HuH-7 (cell line): ENCODE data around the gene CMTM5.

Experiments
- DNase-seq: peaks from one replicate; pipeline ENCODE4 v3.0.0; 2011; ENCODE audit warnings: low spot score

Gene CMTM5

GRCh38 chr14:23358042-23358441 is 18.8 kb upstream of the CMTM5 start:
- no peak for DNase-seq

DNA sequence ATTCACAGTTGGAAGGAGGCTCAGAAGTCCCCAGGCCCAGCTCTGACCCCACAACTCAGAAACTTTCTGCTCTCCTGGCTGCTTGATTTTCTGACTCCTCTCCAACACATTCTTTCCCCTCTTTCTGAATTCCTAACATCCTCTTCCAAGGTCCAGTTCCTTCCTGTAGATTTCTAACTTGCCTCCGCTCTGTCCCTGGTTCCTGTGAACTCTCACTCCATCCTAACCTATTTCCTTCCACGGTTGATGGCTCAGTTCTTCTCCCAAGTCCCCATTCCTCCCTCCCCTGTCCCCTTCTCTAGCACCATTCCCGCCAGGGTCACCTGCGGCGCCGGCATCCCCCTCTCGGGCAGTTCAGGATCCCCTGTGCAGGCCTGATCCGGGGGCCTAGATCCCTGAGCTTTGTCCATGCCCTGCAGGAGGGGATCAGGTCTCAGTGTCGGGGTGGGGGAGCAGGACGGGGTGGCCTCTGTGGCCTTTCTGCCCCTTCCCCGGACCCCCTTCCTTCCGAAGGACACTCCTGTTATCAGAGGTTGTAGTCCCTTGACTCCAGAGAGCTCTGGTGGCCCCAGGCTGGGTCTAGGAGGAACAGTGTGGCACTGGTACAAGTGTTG is 18.2 kb upstream of the CMTM5 start:
- no peak for DNase-seq

DNA sequence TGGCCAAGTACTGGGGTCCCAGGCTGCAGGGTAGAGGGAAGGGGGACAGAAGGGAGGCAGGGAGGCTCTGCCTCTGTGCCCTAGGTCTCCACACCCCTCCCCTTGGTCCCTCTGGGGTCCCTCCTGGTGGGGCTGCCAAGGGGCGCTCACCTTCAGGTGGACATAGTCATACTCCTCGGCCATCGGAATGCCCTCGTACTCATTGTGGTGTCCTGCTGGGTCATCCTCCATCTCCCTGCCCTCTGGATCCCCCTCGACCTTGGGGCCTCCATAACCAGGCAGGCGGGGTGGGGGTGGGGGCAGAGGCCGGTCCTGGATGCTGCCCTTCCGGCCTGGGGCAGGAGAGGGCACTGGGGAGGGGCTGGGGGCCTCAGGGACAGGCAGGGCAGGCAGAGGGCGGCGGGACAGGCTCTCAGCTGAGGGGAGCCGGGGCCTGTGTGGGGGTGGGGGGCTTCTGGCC is 17.6 kb upstream of the CMTM5 start:
- no peak for DNase-seq

DNA sequence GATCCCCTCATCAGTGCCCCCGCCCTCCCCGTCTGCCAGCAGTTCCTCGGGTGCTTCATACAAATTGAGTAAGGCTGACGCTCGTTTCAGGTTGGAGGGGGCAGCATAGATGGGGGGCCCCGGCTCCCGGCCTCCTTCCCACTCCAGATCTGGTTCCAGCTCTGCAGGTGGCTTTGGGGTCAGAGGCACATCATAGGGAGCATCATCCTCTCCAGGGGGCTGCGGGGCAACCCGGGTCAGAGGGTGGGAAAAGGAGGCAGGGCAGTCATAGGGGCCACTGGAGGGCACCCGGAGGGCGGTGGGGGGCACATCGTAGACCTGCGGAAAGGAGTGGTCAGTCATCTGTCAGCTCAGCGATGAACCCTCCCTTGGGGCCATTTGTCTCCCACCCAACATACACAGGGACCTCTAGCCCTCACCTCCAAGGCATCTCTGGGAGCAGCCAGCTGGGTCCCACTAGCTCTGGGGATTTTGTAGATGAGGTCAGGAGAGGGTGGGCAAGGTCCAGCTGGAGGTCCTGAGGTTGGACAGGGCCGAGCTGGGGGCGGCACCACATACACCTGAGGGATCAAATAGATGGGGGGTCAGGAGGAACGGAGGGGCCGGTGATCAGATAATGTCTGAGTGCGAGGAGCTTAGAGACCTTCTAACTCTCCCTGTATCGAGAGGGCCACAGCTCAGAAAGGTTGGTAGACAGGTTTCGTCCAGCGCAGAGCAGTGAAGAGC is 17.0 kb upstream of the CMTM5 start:
- no peak for DNase-seq

GRCh38 chr14:23360496-23360895 is 16.4 kb upstream of the CMTM5 start:
- peak; percentile 67 for DNase-seq

DNA sequence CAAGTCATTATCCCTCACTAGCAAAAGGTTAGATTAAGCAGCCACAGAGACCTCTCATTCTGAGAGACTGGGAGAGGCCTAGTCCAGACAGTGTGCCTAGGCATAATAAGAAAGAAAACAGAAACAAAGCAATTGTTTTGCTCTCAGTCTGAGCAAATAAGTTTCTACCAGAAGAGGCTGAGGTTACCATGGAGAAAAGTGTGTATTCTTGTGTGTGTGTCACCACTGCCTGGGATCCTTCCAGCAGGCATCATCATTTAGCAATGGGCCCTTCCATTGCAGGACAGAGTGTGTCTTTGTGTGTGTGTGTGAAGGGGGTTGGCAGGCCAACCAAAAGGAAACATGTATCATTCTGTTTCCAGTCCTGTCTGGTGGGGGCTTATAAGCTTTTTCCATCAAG is 15.5 kb upstream of the CMTM5 start:
- DNase-seq: no peak

- no peak for DNase-seq
These were observed 15.1 kb upstream of the CMTM5 start for GRCh38 chr14:23361763-23362162.

GRCh38 chr14:23362200-23362599 is 14.6 kb upstream of the CMTM5 start:
- peak; percentile 46 for DNase-seq

DNA sequence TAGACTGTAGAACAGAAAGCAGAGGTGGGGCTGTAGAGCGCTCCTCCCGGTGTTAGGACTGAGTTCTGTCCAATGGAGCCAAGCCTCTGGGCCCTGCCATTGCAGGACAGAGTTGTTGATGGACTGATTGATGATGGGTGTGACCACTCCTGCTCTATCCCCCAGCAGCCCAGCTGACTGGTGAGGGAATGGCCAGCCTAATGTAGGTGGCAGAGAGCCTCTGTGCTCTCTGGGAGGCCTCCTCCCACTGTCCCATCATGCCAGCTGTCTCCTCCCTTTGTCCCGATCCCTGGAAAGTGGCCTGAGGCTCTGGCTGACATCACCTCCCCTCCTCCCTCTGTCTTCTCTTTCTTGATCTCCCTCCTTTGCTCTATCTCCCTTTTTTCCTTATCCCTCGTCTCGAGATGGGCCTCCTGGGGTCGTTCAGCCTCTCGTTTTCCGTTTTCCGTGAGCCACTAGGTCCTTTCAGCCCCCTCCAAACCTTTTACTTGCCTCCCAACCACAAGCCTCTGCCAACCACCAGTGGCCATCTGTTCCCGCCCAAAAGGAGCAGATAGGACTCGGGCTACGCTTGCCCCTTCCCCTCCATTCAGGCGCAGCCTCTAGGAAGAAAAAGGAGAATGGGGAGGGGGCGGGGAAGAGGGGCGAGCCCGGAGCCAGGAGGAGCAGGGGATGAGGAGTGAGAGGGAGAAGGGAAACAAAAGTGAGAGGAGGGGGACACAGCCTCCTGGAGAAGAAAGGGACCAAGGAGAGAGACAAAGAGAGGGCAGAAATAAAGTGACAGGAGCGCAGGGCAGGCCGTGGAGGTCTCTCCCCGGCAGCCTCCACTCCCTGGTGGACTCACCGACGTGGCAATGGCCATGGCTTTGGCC is 12.4 kb upstream of the CMTM5 start:
- no peak for DNase-seq

- DNase-seq: no peak
These were observed 11.7 kb upstream of the CMTM5 start, which contains the start of gene EFS for GRCh38 chr14:23365036-23365731. TSS of gene EFS (minus strand) at chr14:23365172. CDS start at chr14:23365025, 147 bp downstream.

GRCh38 chr14:23365732-23366425 is 11.0 kb upstream of the CMTM5 start:
- DNase-seq: no peak

DNA sequence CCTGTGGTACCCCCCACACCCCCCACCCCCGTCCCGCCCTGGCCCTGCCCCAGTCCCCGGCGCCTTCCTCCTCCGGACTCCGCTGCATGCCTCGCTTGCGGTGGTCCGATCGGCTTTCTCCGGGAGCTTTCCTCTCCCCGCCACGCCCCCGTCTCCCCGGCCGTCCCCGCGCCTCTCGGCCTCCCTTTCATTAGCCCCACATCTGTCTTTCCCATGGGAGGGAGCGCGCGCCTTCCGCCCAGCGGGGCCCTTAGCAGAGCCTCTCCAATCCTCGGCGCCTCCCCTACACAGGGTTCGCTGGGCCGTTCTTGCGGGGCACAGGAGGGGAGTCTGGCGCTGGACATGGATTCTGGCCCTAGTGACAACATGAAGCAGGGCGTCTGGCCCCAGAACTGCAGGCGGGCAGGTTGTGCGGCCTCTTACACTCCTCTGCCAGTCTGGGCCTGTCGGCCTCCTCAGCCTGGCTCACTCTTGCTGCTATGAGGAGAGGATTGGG is 10.4 kb upstream of the CMTM5 start:
- DNase-seq: no peak

DNA sequence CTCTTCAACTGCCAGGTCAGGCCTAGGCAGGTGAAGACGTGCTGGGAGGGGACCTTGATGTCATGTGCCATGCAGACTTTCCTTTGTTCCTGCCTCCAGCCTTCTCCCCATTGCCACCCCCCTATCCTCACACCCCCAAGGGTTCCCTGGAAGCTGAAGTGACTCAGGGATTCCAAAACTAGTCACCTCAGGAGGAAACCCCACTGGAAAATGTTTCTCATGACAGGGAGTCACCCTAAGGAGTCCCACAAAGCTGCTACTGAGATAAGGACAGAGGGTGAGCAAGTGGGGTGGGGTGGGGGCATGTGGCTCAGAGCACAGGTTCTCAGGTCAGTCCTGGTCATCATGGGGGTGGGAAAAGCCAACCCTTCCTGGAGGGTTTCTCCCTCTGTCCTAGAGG is 6.6 kb upstream of the CMTM5 start:
- no peak for DNase-seq

- no peak for DNase-seq
These were observed 5.0 kb upstream of the CMTM5 start for GRCh38 chr14:23371865-23372264.

DNA sequence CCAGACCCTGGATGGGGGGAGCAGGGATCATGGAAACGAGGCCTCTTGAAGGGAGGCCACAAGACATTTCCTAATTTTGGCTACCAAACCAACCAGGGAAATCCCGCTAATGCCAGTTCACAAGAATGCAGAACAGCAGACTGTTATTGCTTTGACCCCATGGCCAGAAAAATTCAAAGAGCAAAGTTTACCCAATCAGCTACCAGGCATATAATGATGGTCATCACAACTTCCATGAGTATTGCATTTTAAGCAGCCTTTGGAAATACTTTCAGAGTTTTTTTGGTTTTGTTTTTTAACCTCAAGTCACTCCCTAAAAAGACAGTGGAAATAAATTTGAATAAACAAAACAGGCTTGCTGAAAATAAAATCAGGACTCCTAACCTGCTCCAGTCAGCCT is 4.3 kb upstream of the CMTM5 start, which contains the start of gene IL25:
Gene IL25, plus strand, starts transcription at position 301 of the 400 bp plus-strand sequence.
- no peak for DNase-seq

DNA sequence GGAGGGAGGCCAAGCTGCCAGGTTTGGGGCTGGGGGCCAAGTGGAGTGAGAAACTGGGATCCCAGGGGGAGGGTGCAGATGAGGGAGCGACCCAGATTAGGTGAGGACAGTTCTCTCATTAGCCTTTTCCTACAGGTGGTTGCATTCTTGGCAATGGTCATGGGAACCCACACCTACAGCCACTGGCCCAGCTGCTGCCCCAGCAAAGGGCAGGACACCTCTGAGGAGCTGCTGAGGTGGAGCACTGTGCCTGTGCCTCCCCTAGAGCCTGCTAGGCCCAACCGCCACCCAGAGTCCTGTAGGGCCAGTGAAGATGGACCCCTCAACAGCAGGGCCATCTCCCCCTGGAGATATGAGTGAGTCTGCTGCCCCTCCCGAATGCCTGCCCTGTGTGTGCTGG is 3.8 kb upstream of the CMTM5 start:
- no peak for DNase-seq

DNA sequence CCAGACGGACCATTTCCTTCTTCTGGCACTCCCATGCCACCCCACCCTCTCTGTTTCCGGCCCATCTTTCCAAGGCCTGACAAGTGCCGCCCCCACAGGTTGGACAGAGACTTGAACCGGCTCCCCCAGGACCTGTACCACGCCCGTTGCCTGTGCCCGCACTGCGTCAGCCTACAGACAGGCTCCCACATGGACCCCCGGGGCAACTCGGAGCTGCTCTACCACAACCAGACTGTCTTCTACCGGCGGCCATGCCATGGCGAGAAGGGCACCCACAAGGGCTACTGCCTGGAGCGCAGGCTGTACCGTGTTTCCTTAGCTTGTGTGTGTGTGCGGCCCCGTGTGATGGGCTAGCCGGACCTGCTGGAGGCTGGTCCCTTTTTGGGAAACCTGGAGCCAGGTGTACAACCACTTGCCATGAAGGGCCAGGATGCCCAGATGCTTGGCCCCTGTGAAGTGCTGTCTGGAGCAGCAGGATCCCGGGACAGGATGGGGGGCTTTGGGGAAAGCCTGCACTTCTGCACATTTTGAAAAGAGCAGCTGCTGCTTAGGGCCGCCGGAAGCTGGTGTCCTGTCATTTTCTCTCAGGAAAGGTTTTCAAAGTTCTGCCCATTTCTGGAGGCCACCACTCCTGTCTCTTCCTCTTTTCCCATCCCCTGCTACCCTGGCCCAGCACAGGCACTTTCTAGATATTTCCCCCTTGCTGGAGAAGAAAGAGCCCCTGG is 1.2 kb upstream of the CMTM5 start:
- DNase-seq: no peak

DNA sequence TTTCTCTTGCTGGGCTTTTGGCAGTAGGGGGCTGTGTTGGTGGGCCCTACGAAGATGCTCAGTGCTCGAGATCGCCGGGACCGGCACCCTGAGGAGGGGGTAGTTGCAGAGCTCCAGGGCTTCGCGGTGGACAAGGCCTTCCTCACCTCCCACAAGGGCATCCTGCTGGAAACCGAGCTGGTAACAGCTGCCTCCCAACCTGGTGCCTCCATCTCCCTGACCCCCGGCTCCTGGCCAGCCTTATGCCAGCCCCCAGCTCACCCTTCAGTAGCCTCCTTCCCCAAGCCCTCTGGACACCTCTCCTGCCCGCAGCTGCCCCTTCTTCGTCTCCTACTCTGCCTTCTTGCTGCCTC is 328 bp downstream of the CMTM5 start:
- DNase-seq: no peak

DNA sequence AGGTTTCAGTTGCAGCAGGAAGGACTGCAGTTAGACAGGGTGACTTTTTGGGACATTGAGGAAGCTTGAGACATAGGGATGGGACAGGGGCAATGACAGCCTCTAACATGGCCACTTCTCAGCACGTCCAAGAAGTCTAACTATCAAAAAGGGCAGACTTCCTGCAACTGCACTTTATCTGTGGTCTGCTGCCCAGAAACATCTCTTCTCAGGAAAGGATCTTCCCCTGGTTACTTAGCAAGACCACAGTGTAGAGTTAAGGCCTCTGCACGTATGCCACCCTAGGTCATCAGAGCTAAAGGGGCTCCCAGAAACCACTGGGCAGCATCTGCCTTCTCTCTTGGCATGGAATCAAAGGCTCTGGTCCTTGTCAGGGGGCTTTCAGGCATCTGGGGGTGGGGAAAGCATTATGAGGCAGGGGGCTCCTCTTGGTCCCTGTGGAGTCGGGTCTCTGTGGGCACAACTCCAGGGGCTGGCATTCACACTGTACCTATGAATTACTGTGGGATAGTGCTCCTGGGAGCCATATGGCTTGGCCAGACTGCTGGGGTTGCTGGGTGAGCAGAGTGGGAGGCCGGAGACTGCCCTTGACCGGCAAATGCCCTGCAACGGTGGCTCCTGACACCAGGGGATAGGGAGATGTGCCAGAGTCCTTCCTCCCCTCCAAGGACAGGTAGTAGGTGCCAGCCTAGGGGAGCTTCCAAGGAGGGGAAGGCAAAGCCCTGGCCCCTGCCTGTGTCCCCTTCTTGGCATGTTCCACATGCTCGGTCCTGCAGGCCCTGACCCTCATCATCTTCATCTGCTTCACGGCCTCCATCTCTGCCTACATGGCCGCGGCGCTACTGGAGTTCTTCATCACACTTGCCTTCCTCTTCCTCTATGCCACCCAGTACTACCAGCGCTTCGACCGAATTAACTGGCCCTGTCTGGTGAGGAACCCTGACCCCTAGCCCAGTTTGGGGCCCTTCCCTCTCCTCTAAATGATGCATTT is 1.0 kb downstream of the CMTM5 start:
- DNase-seq: no peak
